WTC11 (cell line): ENCODE results near the gene MTX2.

Experiments
- TF ChIP-seq, protein P1 (sequence below): sonication (generic); formaldehyde crosslinking; IDR thresholded peaks from 2 replicates; pipeline ENCODE4 v1.8.0; 2022; ENCODE audit warnings: mild to moderate bottlenecking, missing genetic modification reagents
- TF ChIP-seq, protein P2 (sequence below): fragments of 200-600 bp; IDR thresholded peaks from 2 replicates; pipeline ENCODE4 v1.8.0; 2022; ENCODE audit warnings: antibody characterized with exemption
- TF ChIP-seq, protein P3 (sequence below): sonication (generic); formaldehyde crosslinking; IDR thresholded peaks from 2 replicates; pipeline ENCODE4 v1.8.0; 2023; ENCODE audit warnings: missing genetic modification reagents, mild to moderate bottlenecking, borderline replicate concordance
- TF ChIP-seq, protein P4 (sequence below): sonication (generic); formaldehyde crosslinking; IDR thresholded peaks from 2 replicates; pipeline ENCODE4 v1.8.1; 2023; ENCODE audit warnings: mild to moderate bottlenecking, missing genetic modification reagents, borderline replicate concordance

GRCh38 chr2:176234156-176234555, 35.1 kb upstream of the MTX2 start:
- TF ChIP-seq, protein P1, sequence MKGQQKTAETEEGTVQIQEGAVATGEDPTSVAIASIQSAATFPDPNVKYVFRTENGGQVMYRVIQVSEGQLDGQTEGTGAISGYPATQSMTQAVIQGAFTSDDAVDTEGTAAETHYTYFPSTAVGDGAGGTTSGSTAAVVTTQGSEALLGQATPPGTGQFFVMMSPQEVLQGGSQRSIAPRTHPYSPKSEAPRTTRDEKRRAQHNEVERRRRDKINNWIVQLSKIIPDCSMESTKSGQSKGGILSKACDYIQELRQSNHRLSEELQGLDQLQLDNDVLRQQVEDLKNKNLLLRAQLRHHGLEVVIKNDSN (CRISPR knock-in tag), result no peak
- TF ChIP-seq, protein P2, sequence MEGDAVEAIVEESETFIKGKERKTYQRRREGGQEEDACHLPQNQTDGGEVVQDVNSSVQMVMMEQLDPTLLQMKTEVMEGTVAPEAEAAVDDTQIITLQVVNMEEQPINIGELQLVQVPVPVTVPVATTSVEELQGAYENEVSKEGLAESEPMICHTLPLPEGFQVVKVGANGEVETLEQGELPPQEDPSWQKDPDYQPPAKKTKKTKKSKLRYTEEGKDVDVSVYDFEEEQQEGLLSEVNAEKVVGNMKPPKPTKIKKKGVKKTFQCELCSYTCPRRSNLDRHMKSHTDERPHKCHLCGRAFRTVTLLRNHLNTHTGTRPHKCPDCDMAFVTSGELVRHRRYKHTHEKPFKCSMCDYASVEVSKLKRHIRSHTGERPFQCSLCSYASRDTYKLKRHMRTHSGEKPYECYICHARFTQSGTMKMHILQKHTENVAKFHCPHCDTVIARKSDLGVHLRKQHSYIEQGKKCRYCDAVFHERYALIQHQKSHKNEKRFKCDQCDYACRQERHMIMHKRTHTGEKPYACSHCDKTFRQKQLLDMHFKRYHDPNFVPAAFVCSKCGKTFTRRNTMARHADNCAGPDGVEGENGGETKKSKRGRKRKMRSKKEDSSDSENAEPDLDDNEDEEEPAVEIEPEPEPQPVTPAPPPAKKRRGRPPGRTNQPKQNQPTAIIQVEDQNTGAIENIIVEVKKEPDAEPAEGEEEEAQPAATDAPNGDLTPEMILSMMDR, result no peak
- TF ChIP-seq, protein P3, sequence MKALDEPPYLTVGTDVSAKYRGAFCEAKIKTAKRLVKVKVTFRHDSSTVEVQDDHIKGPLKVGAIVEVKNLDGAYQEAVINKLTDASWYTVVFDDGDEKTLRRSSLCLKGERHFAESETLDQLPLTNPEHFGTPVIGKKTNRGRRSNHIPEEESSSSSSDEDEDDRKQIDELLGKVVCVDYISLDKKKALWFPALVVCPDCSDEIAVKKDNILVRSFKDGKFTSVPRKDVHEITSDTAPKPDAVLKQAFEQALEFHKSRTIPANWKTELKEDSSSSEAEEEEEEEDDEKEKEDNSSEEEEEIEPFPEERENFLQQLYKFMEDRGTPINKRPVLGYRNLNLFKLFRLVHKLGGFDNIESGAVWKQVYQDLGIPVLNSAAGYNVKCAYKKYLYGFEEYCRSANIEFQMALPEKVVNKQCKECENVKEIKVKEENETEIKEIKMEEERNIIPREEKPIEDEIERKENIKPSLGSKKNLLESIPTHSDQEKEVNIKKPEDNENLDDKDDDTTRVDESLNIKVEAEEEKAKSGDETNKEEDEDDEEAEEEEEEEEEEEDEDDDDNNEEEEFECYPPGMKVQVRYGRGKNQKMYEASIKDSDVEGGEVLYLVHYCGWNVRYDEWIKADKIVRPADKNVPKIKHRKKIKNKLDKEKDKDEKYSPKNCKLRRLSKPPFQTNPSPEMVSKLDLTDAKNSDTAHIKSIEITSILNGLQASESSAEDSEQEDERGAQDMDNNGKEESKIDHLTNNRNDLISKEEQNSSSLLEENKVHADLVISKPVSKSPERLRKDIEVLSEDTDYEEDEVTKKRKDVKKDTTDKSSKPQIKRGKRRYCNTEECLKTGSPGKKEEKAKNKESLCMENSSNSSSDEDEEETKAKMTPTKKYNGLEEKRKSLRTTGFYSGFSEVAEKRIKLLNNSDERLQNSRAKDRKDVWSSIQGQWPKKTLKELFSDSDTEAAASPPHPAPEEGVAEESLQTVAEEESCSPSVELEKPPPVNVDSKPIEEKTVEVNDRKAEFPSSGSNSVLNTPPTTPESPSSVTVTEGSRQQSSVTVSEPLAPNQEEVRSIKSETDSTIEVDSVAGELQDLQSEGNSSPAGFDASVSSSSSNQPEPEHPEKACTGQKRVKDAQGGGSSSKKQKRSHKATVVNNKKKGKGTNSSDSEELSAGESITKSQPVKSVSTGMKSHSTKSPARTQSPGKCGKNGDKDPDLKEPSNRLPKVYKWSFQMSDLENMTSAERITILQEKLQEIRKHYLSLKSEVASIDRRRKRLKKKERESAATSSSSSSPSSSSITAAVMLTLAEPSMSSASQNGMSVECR (CRISPR knock-in tag), result no peak
- TF ChIP-seq, protein P4, sequence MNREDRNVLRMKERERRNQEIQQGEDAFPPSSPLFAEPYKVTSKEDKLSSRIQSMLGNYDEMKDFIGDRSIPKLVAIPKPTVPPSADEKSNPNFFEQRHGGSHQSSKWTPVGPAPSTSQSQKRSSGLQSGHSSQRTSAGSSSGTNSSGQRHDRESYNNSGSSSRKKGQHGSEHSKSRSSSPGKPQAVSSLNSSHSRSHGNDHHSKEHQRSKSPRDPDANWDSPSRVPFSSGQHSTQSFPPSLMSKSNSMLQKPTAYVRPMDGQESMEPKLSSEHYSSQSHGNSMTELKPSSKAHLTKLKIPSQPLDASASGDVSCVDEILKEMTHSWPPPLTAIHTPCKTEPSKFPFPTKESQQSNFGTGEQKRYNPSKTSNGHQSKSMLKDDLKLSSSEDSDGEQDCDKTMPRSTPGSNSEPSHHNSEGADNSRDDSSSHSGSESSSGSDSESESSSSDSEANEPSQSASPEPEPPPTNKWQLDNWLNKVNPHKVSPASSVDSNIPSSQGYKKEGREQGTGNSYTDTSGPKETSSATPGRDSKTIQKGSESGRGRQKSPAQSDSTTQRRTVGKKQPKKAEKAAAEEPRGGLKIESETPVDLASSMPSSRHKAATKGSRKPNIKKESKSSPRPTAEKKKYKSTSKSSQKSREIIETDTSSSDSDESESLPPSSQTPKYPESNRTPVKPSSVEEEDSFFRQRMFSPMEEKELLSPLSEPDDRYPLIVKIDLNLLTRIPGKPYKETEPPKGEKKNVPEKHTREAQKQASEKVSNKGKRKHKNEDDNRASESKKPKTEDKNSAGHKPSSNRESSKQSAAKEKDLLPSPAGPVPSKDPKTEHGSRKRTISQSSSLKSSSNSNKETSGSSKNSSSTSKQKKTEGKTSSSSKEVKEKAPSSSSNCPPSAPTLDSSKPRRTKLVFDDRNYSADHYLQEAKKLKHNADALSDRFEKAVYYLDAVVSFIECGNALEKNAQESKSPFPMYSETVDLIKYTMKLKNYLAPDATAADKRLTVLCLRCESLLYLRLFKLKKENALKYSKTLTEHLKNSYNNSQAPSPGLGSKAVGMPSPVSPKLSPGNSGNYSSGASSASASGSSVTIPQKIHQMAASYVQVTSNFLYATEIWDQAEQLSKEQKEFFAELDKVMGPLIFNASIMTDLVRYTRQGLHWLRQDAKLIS (CRISPR knock-in tag), result no peak
